ENCODE data around the gene BCL2L1. TPM values are rescaled to one million over a fixed set of nuclear protein-coding genes. Genes with fewer than 3 reads are reported as not detected.

The BCL2L1 gene
- total and polyA plus RNA-seq, 10 of the 15 experiments (the other 5 are each of a cell fraction or from before 2014, with no cell fraction given): 0.63 to 67.7 (median 43.6) TPM

DNA sequence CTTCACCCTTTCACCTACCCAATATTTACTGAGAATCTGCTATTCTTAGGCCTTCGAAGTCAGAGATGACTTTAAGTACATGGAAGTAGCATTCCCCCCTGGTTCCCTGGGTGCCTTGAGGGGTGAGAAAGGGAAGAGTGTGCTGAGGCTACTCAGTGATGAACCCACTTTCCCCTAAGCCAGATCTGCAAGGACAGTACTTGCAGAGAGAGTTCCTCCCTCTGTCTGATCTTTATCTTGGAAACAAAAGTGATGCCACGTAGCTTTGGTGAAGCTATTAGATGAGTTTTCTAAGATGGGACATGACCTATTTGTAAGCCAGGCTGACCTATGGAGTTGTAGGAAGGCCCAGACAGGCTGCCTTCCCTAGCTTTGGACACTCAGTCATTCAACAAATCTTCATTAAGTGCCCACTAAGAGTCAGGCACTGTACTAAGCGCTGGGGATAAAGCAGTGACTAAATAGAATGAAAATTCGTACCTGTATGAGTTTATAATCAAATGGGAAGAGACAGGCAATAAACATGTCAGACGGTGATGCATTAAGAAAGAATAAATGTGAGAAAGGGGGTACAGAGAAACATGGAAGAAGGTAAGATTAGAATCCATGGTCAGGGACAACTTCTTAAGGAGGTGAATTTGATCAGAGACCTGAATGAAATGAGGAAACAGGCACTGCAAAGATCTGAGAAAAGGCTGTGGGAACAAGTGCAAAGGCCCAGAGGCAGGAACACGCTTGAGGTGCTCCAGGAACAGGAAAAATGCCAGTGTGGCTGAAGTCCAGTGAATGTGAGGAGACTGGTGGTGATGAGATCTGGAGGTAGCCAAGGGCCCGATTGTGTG lies 42.2 kb downstream of the BCL2L1 start:
- POLR2A ChIA-PET: interaction anchor here (1.0 kb wide), 2 partner anchors 9 to 39 kb away, joined by 3 read pairs; no protein-coding TSS in a partner anchor

More for the DNA sequence above, 42.2 kb downstream of the BCL2L1 start:
- TF ChIP-seq RUNX3 (IDR thresholded peaks at IDR 0.05; ENCODE audit: low read length): no peak
- no peak for TF ChIP-seq SREBF2 (IDR thresholded peaks at IDR 0.05; ENCODE audit: low read length)
- no peak for TF ChIP-seq SPI1 (IDR thresholded peaks at IDR 0.05; ENCODE audit: borderline replicate concordance, insufficient read depth, low read depth, low read length)
- no peak for TF ChIP-seq POLR2A (IDR thresholded peaks at IDR 0.05; ENCODE audit: low read depth, low read length)
- no peak for TF ChIP-seq IRF4 (IDR thresholded peaks at IDR 0.05; ENCODE audit: low read depth, low read length)
- no peak for TF ChIP-seq GABPA (IDR thresholded peaks at IDR 0.05; ENCODE audit: low read depth)
- no peak for TF ChIP-seq PML (IDR thresholded peaks at IDR 0.05; ENCODE audit: low read length)
- no peak for TF ChIP-seq HCFC1 (IDR thresholded peaks at IDR 0.05; ENCODE audit: low read length)
- no peak for TF ChIP-seq CHD1 (IDR thresholded peaks at IDR 0.05; ENCODE audit: low read depth, low read length)
- H3K4me2 ChIP-seq (ENCODE audit: control insufficient read depth, insufficient read depth): no peak overlapping the region
- H3K36me3 ChIP-seq (ENCODE audit: control insufficient read depth in 2 of 2, insufficient read depth in 2 of 2, low read length in 1 of 2): peaks cover 4 to 18% of the 10 kb centered on the region in 2 experiments; a peak in 3 of 4 replicates
- H3K79me2 ChIP-seq (ENCODE audit: control insufficient read depth, insufficient read depth, low read length): peaks cover 36% of the 10 kb centered on the region
- RAD21 ChIA-PET (ENCODE audit: unreplicated experiment): interaction anchor here (1.1 kb wide), 1 partner anchor 21 kb away, joined by 3 read pairs; no protein-coding TSS in a partner anchor
- H3K27ac ChIP-seq (ENCODE audit: control insufficient read depth, insufficient read depth): no peak overlapping the region
- H3K9me3 ChIP-seq (replicated peaks; ENCODE audit: control insufficient read depth, insufficient read depth, low read length): no peaks in the 10 kb centered on the region
- H2AFZ ChIP-seq (ENCODE audit: control insufficient read depth, low read depth, low read length): no peak overlapping the region
- CTCF ChIA-PET: interaction anchor here (1.1 to 7.8 kb wide), 2 partner anchors 18 to 40 kb away, joined by 6 to 141 read pairs; partner anchors contain the start of gene BCL2L1
- no peaks in the 10 kb centered on the region for H4K20me1 ChIP-seq (ENCODE audit: control insufficient read depth, insufficient read depth)
- no TSS peak for BruUV-seq (replicated peaks)
- in situ Hi-C loops (cut with MboI): no loop called here
- peaks cover 31% of the 10 kb centered on the region for H3K4me1 ChIP-seq (ENCODE audit: control insufficient read depth, insufficient read depth, low read length)
- no peak overlapping the region for H3K9ac ChIP-seq (ENCODE audit: control insufficient read depth, insufficient read depth, low read length)
- ATAC-seq (no peak), FAIRE-seq (no peak), DNase-seq (ENCODE audit: low read depth, low spot score) (no peak)
- SMC1A ChIA-PET (ENCODE audit: uncharacterized antibody, unreplicated experiment): interaction anchor here (0.6 to 1.3 kb wide), 4 partner anchors 19 to 43 kb away, joined by 3 to 8 read pairs (median 3); no protein-coding TSS in a partner anchor
- H3K4me3 ChIP-seq: no peak overlapping the region
- H3K27me3 ChIP-seq (replicated peaks in 1 of 2; ENCODE audit: control insufficient read depth in 2 of 2, insufficient read depth in 2 of 2, low read length in 1 of 2): no peaks in the 10 kb centered on the region
- WGBS (ENCODE audit: insufficient coverage, insufficient replicate concordance, low lambda C conversion rate, missing lambda C conversion rate): 54% methylated on average over 7 of the region's 7 CpGs
- intact Hi-C loops (cut with micrococcal nuclease; ENCODE audit: unreplicated experiment): no loop called here
